ENCODE measurements around the gene JARID2. TPM values are rescaled to one million over a fixed set of nuclear protein-coding genes. Genes with fewer than 3 reads are reported as not detected.

JARID2 gene
- total RNA-seq, 4 donors from 2014 or later: 10.8 to 31.6 (median 14.3) TPM

DNA sequence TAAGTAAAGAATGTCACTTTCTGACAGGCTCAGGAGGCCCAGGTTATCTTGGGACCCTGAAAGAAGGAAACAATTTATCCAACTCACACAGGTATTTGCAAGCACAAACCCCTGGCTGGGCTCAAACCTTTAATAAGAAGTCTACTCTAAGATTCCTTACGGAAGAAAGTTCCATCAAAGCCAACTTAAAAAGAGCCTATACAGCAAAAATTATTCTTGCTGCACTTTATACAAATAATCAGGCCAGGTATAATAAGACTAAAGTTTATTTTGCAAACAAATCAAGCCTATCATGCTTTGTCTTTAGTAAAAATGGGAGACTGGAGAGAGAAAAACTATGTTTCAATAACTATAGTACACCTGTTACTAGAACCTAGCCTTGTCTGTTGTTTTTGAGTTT lies 314.8 kb downstream of the JARID2 start:
- DNase-seq (ENCODE audit: low spot score): no peak
- TF ChIP-seq, protein P1, sequence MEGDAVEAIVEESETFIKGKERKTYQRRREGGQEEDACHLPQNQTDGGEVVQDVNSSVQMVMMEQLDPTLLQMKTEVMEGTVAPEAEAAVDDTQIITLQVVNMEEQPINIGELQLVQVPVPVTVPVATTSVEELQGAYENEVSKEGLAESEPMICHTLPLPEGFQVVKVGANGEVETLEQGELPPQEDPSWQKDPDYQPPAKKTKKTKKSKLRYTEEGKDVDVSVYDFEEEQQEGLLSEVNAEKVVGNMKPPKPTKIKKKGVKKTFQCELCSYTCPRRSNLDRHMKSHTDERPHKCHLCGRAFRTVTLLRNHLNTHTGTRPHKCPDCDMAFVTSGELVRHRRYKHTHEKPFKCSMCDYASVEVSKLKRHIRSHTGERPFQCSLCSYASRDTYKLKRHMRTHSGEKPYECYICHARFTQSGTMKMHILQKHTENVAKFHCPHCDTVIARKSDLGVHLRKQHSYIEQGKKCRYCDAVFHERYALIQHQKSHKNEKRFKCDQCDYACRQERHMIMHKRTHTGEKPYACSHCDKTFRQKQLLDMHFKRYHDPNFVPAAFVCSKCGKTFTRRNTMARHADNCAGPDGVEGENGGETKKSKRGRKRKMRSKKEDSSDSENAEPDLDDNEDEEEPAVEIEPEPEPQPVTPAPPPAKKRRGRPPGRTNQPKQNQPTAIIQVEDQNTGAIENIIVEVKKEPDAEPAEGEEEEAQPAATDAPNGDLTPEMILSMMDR (IDR thresholded peaks at IDR 0.05): no peak
- ATAC-seq (ENCODE audit: low FRiP score): no peak

DNA sequence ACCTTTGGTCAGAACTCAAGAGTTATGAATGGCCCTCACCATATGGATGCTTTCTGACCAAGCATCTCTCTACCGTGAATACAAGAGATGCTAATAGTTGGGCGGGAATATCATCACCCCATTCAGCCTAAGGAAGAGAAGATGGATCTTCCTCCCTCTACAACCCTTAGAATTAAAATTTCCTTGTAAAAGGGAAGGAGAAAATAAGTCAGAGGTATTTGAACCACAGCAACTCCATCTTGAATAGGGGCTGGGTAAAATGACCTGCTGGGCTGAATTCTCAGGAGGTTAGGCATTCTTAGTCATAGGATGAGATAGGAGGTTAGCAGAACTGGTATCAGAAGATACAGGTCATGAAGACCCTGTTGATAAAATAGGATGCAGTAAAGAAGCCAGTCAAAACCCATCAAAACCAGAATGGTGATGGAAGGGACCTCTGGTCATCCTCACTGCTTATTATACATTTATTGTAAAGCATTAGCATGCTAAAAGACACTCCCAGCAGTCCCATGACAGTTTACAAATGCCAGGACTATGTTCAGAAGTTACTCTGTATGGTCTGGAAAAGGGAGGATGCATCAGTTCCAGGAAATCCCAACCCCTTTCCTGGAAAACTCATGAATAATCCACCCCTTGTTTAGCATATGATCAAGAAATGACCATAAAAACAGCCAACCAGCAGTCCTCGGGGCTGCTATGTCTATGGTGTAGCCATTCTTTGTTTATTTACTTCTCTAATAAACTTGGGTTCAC lies 315.8 kb downstream of the JARID2 start:
- ATAC-seq (ENCODE audit: low FRiP score) (no peak), DNase-seq (ENCODE audit: low spot score) (no peak)
- TF ChIP-seq, protein P1 (IDR thresholded peaks at IDR 0.05): no peak

DNA sequence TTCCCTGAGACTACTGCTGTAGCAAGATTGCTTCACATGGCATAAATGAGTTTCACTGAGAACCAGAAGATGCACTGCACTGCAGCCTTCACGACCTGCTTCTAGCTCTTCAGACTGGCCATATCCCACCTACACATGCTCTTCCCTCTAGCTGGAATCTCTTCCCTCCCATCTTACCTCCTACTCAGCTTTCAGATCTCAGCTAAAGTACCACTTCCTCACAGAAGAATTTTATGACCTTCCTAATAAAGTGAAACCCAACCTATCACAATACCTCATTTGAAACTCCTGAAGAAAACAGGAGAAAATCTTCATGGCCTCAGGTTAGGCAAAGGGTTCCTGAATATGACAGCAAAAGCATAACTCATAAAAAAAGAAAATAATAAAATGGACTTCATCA lies 317.1 kb downstream of the JARID2 start:
- ATAC-seq (ENCODE audit: low FRiP score): no peak
- TF ChIP-seq, protein P1 (IDR thresholded peaks at IDR 0.05): no peak
- DNase-seq (ENCODE audit: low spot score): no peak

DNA sequence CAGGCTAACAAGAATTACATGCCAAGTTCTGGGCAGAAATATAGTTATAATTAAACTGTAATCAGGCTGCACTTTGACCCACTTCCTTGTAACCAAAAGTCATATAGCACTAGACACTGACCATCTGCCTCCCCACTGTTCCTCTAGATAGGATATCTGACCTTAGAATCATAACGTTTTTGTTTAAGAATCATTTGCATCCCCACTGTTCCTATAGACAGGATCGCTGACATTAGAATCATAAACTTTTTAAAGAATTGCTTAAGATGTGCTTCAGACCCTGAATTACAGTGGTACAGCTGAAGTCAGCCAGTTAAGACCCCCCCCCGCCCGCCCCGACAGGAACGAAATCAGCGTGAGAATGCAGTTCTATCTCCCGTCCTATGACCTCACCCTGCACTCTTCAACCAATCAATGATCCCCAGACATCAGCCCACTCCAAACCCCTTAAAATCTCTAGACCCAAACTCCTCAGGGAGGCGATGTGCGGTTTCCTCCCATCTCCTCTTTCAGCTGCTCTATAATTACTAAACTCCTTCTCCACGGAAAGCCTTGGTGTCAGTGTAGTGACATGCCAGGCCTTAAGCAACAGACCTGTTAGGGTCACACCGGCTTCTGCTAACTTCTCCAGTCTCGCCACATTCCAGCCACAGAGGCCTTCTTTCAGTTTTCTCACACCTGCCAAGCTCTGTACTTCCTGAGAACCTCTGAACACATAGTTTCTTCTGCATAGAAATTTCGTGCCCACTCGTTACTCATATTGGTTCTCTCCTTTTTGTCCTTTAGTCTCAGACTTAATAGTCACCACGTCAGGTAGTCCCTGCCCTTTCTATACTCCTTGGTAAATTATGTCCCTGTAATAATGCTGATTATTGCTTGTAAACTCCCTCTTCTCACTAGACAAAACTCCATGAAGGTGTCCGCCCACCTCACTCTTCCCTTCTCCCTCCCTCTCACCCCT lies 323.4 kb downstream of the JARID2 start:
- TF ChIP-seq, protein P1 (IDR thresholded peaks at IDR 0.05): no peak
- DNase-seq (ENCODE audit: low spot score) (no peak), ATAC-seq (ENCODE audit: low FRiP score) (no peak)

DNA sequence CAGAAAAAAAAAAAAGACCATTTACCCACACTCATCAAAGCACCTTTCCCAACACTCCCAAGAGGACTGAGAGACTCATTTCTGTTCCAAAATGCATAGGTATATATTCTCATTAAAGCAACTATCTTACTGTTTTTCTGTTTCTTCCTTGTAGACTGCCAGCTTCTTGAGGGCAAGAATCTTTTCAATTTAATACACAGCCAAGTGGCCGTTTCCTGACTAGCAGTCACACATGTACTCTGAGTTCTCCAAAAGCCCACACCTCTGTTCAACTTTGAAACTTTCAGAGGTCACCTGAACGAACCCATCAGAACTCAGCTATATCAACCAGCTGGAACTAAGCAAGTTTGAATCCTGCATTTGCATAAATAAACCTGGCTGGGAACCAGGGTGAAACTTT lies 324.3 kb downstream of the JARID2 start:
- TF ChIP-seq, protein P1 (IDR thresholded peaks at IDR 0.05): no peak
- ATAC-seq (ENCODE audit: low FRiP score): no peak
- no peak for DNase-seq (ENCODE audit: low spot score)

Small RNA genes lying within 50 kb of the gene (small RNA-seq; reads per million reads assigned to genes)
- gene RF00001: not detected
- gene RNU6-522P: not detected
- gene RNU6-645P: not detected
